ENCODE measurements around the gene SLC2A1. TPM values are rescaled to one million over a fixed set of nuclear protein-coding genes. Genes with fewer than 3 reads are reported as not detected.

The SLC2A1 gene
- total RNA-seq, 2 experiments from 2014 or later: 66.6 to 93.4 TPM

DNA sequence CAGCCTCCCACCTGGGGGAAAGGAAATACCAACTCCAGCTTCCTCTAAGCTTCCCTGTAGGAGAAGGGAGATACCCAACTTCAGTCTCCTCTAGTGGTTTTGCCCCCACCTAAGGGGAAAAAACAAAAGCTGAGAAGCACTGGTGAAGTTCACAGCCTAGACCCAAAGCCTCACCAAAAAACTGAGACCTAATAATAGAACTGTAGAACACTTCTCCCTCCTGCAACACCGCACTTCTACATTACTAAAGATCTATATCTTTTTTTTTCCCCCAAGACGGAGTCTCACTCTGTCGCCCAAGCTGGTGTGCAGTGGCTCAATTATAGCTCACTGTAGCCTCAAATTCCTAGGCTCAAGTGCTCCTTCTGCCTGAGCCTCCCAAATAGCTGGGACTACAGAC lies 43.2 kb downstream of the SLC2A1 start:
- BruUV-seq (replicated peaks): no TSS peak
- H3K9me2 ChIP-seq (ENCODE audit: insufficient read depth, low read length): no peaks in the 10 kb centered on the region; the same call in 1 of the 2 replicates
- no peak for TF ChIP-seq EZH2phosphoT487 (IDR thresholded peaks at IDR 0.05; ENCODE audit: borderline replicate concordance, low read depth, low read length)
- no peak for TF ChIP-seq CTCF (conservative IDR thresholded peaks at IDR 0.05; ENCODE audit: low read length)
- intact Hi-C loops (cut with micrococcal nuclease; ENCODE audit: unreplicated experiment): no loop called here
- no peak overlapping the region for H3K4me2 ChIP-seq (ENCODE audit: low read length)
- ChIA-PET CTCF (ENCODE audit: unreplicated experiment) (interaction anchor here (0.7 to 1.2 kb wide), 2 partner anchors 156 to 158 kb away, joined by 3 to 5 read pairs; no protein-coding TSS in a partner anchor), POLR2A (interaction anchor here (1.6 kb wide), 1 partner anchor 158 kb away, joined by 5 read pairs; no protein-coding TSS in a partner anchor)
- no peak for DNase-seq (ENCODE audit: low spot score)
- no peaks in the 10 kb centered on the region for H4K20me1 ChIP-seq (ENCODE audit: insufficient read depth, low read length)
- H3K79me2 ChIP-seq (ENCODE audit: insufficient read depth, low read depth, low read length): no peaks in the 10 kb centered on the region
- no peaks in the 10 kb centered on the region for H3K36me3 ChIP-seq (ENCODE audit: insufficient read depth, low read length)
- peaks cover 18% of the 10 kb centered on the region; the same call in 1 of the 2 replicates for H3K9me3 ChIP-seq (ENCODE audit: low read length)
- H2AFZ ChIP-seq (ENCODE audit: low read length): no peak overlapping the region
- H3K27ac ChIP-seq (ENCODE audit: low read depth, low read length, poor library complexity, severe bottlenecking): no peak overlapping the region
- H3K4me3 ChIP-seq (ENCODE audit: low read depth, low read length, poor library complexity, severe bottlenecking): no peak overlapping the region
- no peaks in the 10 kb centered on the region for H3K4me1 ChIP-seq (ENCODE audit: insufficient read depth, low read length, poor library complexity, severe bottlenecking)

- CTCF ChIA-PET (ENCODE audit: unreplicated experiment): interaction anchor here (0.5 to 4.0 kb wide), 5 partner anchors 9 to 159 kb away, joined by 3 to 49 read pairs (median 4); no protein-coding TSS in a partner anchor
- DNase-seq (ENCODE audit: low spot score): no peak
- Histone ChIP-seq H3K4me2 (ENCODE audit: low read length) (no peak overlapping the region), H2AFZ (ENCODE audit: low read length) (no peak overlapping the region), H3K9me2 (ENCODE audit: insufficient read depth, low read length) (no peaks in the 10 kb centered on the region; the same call in 1 of the 2 replicates), H3K9me3 (ENCODE audit: low read length) (peaks cover 18% of the 10 kb centered on the region; the same call in 1 of the 2 replicates), H3K4me1 (ENCODE audit: insufficient read depth, low read length, poor library complexity, severe bottlenecking) (no peaks in the 10 kb centered on the region), H3K79me2 (ENCODE audit: insufficient read depth, low read depth, low read length) (no peaks in the 10 kb centered on the region), H3K4me3 (ENCODE audit: low read depth, low read length, poor library complexity, severe bottlenecking) (no peak overlapping the region), H4K20me1 (ENCODE audit: insufficient read depth, low read length) (no peaks in the 10 kb centered on the region), H3K27ac (ENCODE audit: low read depth, low read length, poor library complexity, severe bottlenecking) (no peak overlapping the region), H3K36me3 (ENCODE audit: insufficient read depth, low read length) (no peaks in the 10 kb centered on the region)
- intact Hi-C loops (cut with micrococcal nuclease; ENCODE audit: unreplicated experiment): no loop called here
- POLR2A ChIA-PET: interaction anchor here (0.5 to 1.1 kb wide), 3 partner anchors 161 to 178 kb away, joined by 3 to 7 read pairs (median 4); no protein-coding TSS in a partner anchor
- TF ChIP-seq CTCF (conservative IDR thresholded peaks at IDR 0.05; ENCODE audit: low read length) (no peak), EZH2phosphoT487 (IDR thresholded peaks at IDR 0.05; ENCODE audit: borderline replicate concordance, low read depth, low read length) (no peak)
- no TSS peak for BruUV-seq (replicated peaks)
Measured at GRCh38 chr1:42914092-42914627, 44.5 kb downstream of the SLC2A1 start.

All from OCI-LY7 (cell line).